Measurements from ENCODE around the gene MISFA. TPM values are rescaled to one million over a fixed set of nuclear protein-coding genes. Genes with fewer than 3 reads are reported as not detected.

The MISFA gene
- total RNA-seq, 1 donor from 2014 or later = 1.6 TPM

DNA sequence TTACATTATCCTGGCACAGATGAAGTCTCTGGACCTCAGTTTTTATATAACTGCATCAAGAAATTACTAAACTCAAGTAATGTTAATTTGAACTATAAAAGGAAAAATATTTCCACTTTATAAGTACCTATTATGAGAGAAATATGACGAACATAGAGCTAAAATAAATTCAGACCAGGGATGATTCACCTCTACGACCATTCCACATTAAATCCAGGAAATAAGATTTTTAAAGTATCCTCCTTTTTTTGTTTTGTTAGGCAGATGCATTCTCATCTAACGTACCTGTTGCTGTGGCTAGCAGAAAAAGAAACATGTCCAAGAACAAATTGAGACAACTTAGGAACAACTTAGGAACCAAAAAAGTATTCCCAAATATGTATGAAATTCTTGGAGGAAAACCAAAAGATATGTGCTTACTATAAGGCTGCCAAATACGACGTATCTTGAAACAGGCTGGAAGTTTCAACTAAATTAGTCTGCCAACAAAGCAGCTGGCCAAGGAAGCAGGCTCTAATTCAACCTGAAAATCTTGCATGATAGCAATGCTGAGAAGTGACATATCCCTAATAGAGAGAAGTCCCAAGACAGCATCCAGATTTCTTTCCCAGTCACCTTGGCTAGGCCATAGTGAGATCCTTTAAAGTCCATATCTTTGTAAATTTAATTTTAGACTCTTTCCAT is 18.9 kb downstream of the MISFA start:
- Mint-ChIP-seq H3K9me3 (no peaks in the 10 kb centered on the region), H3K4me3 (no peak overlapping the region), H3K27ac (no peak overlapping the region), H3K27me3 (ENCODE audit: insufficient read depth, low read depth) (no peaks in the 10 kb centered on the region), H3K4me1 (no peaks in the 10 kb centered on the region), H3K36me3 (peaks cover 10% of the 10 kb centered on the region)
- Histone ChIP-seq H3K9me3 (ENCODE audit: low read depth) (no peaks in the 10 kb centered on the region), H3K4me2 (no peak overlapping the region), H3K36me3 (no peaks in the 10 kb centered on the region), H2AFZ (replicated peaks) (no peak overlapping the region), H3K79me2 (ENCODE audit: low read depth) (peaks cover 61% of the 10 kb centered on the region), H3F3A (ENCODE audit: low read depth) (no peaks in the 10 kb centered on the region), H3K9ac (no peak overlapping the region), H4K20me1 (ENCODE audit: low read depth) (no peaks in the 10 kb centered on the region), H3K27me3 (no peaks in the 10 kb centered on the region), H3K4me3 (no peak overlapping the region), H3K4me1 (no peaks in the 10 kb centered on the region), H3K27ac (no peak overlapping the region)
- TF ChIP-seq, protein P1, sequence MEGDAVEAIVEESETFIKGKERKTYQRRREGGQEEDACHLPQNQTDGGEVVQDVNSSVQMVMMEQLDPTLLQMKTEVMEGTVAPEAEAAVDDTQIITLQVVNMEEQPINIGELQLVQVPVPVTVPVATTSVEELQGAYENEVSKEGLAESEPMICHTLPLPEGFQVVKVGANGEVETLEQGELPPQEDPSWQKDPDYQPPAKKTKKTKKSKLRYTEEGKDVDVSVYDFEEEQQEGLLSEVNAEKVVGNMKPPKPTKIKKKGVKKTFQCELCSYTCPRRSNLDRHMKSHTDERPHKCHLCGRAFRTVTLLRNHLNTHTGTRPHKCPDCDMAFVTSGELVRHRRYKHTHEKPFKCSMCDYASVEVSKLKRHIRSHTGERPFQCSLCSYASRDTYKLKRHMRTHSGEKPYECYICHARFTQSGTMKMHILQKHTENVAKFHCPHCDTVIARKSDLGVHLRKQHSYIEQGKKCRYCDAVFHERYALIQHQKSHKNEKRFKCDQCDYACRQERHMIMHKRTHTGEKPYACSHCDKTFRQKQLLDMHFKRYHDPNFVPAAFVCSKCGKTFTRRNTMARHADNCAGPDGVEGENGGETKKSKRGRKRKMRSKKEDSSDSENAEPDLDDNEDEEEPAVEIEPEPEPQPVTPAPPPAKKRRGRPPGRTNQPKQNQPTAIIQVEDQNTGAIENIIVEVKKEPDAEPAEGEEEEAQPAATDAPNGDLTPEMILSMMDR (IDR thresholded peaks at IDR 0.05) = no peak
- TF ChIP-seq EZH2phosphoT487 (IDR thresholded peaks at IDR 0.05) = no peak
- no peak for TF ChIP-seq EZH2 (IDR thresholded peaks at IDR 0.05)
- no peak for DNase-seq (ENCODE audit: low spot score)

DNA sequence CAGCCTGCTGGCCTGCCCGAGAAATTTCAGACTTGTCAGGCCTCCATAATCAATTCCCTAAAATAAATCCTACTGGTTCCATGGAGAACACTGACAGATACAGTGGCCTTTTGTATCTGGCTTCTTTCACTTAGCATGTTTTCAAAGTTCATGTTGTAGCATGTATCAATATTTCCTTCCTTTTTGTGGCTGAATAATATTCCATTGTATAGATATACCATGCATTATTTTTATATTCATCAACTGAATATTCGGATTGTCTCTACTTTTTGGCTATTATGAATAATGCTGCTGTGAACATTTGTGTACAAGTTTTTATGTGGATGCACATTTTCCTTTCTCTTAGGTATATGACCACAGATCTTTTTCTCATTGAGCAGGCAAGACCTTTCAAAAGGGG is 24.1 kb downstream of the MISFA start:
- no peaks in the 10 kb centered on the region for H3K4me1 Mint-ChIP-seq
- no peaks in the 10 kb centered on the region for H4K20me1 ChIP-seq (ENCODE audit: low read depth)
- no peaks in the 10 kb centered on the region for H3K27me3 ChIP-seq
- no peak overlapping the region for H3K27ac Mint-ChIP-seq
- peaks cover 3% of the 10 kb centered on the region for H3K36me3 Mint-ChIP-seq
- no peak overlapping the region for H3K9ac ChIP-seq
- H3K36me3 ChIP-seq = no peaks in the 10 kb centered on the region
- no peaks in the 10 kb centered on the region for H3F3A ChIP-seq (ENCODE audit: low read depth)
- H3K4me3 ChIP-seq = no peak overlapping the region
- H2AFZ ChIP-seq (replicated peaks) = no peak overlapping the region
- H3K27me3 Mint-ChIP-seq (ENCODE audit: insufficient read depth, low read depth) = no peaks in the 10 kb centered on the region
- peaks cover 97% of the 10 kb centered on the region for H3K79me2 ChIP-seq (ENCODE audit: low read depth)
- H3K27ac ChIP-seq = no peak overlapping the region
- H3K4me3 Mint-ChIP-seq = no peak overlapping the region
- H3K9me3 Mint-ChIP-seq = no peaks in the 10 kb centered on the region
- H3K9me3 ChIP-seq (ENCODE audit: low read depth) = no peaks in the 10 kb centered on the region
- TF ChIP-seq EZH2 (IDR thresholded peaks at IDR 0.05) = no peak
- TF ChIP-seq EZH2phosphoT487 (IDR thresholded peaks at IDR 0.05) = no peak
- TF ChIP-seq, protein P1 (IDR thresholded peaks at IDR 0.05) = no peak
- no peak overlapping the region for H3K4me2 ChIP-seq
- no peak for DNase-seq (ENCODE audit: low spot score)
- H3K4me1 ChIP-seq = no peaks in the 10 kb centered on the region

DNA sequence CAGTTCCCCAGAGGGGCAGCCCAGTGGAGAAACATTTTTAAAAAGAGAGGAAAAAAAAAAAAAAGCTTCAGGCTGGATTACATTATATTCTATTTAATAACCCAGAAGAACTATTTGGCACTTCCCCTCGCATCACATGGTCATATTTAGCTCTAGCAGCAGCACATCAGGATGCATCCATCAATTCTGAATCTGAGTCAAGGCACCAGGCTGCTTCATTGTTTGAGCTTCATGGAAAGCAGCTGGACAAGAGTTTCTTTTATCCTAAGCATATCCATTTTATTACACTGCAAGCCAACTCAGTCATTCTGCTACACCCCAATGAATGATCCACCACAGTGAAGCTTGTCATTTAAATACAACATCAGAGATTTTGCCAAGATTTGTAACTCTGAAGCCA is 24.6 kb downstream of the MISFA start:
- Histone ChIP-seq H3K4me2 (no peak overlapping the region), H3K9ac (no peak overlapping the region), H3K4me1 (no peaks in the 10 kb centered on the region), H3K27ac (no peak overlapping the region), H2AFZ (replicated peaks) (no peak overlapping the region), H3K4me3 (no peak overlapping the region), H4K20me1 (ENCODE audit: low read depth) (no peaks in the 10 kb centered on the region), H3K79me2 (ENCODE audit: low read depth) (peaks cover 97% of the 10 kb centered on the region), H3K36me3 (no peaks in the 10 kb centered on the region), H3K27me3 (no peaks in the 10 kb centered on the region), H3K9me3 (ENCODE audit: low read depth) (no peaks in the 10 kb centered on the region), H3F3A (ENCODE audit: low read depth) (no peaks in the 10 kb centered on the region)
- no peaks in the 10 kb centered on the region for H3K9me3 Mint-ChIP-seq
- H3K27me3 Mint-ChIP-seq (ENCODE audit: insufficient read depth, low read depth) = no peaks in the 10 kb centered on the region
- no peak for TF ChIP-seq EZH2 (IDR thresholded peaks at IDR 0.05)
- no peak for TF ChIP-seq EZH2phosphoT487 (IDR thresholded peaks at IDR 0.05)
- TF ChIP-seq, protein P1 (IDR thresholded peaks at IDR 0.05) = no peak
- H3K36me3 Mint-ChIP-seq = peaks cover 3% of the 10 kb centered on the region
- H3K4me1 Mint-ChIP-seq = no peaks in the 10 kb centered on the region
- no peak overlapping the region for H3K4me3 Mint-ChIP-seq
- no peak overlapping the region for H3K27ac Mint-ChIP-seq
- DNase-seq (ENCODE audit: low spot score) = no peak

Measured in neural progenitor cell (in vitro differentiated cells).